Cerebellar cortex (tissue), 1 donor: Measurements from ENCODE around the gene AARS2.
"Not testable (repeated sequence)": the region's sequence is repeated elsewhere in the genome, so short reads cannot be mapped to it uniquely, and the experiment has no call there.

Source experiments
- DNase-seq: peaks from one replicate; pipeline ENCODE4 v3.0.0-alpha.2; 2015; ENCODE audit warnings: low spot score

The AARS2 gene

GRCh38 chr6:44312901-44313788 is at the start of gene AARS2:
Gene AARS2, minus strand, starts transcription at chr6:44313347. Its CDS starts 24 bp downstream, at chr6:44313323.
- DNase-seq = peak; percentile 86

- DNase-seq = no peak
These were observed 48.8 kb upstream of the AARS2 start for GRCh38 chr6:44361947-44362346.

GRCh38 chr6:44359973-44360372 is 46.8 kb upstream of the AARS2 start:
- no peak for DNase-seq

- no peak for DNase-seq
These were observed 43.3 kb upstream of the AARS2 start for GRCh38 chr6:44356487-44356886.

- DNase-seq = no peak
These were observed 42.5 kb upstream of the AARS2 start for GRCh38 chr6:44355640-44356039.

- DNase-seq = no peak
These were observed 40.2 kb upstream of the AARS2 start for GRCh38 chr6:44353336-44353735.

GRCh38 chr6:44352259-44352658 is 39.1 kb upstream of the AARS2 start:
- no peak for DNase-seq

GRCh38 chr6:44350650-44350994 is 37.5 kb upstream of the AARS2 start:
- DNase-seq = not testable (repeated sequence)

GRCh38 chr6:44349904-44350649 is 36.9 kb upstream of the AARS2 start:
- no peak for DNase-seq

GRCh38 chr6:44346818-44347217 is 33.7 kb upstream of the AARS2 start:
- DNase-seq = not testable (repeated sequence)

- DNase-seq = no peak
These were observed 29.3 kb upstream of the AARS2 start, which contains the start of gene SPATS1 for GRCh38 chr6:44342489-44342888. Gene SPATS1, plus strand, starts transcription at chr6:44342650. Its CDS starts 446 bp downstream, at chr6:44343096.

- no peak for DNase-seq
These were observed 28.9 kb upstream of the AARS2 start for GRCh38 chr6:44342052-44342451.

GRCh38 chr6:44341095-44341890 is 28.1 kb upstream of the AARS2 start:
- DNase-seq = no peak

GRCh38 chr6:44339763-44340625 is 26.8 kb upstream of the AARS2 start:
- DNase-seq = no peak

GRCh38 chr6:44339301-44339700 is 26.2 kb upstream of the AARS2 start:
- DNase-seq = no peak

GRCh38 chr6:44338228-44339122 is 25.3 kb upstream of the AARS2 start:
- DNase-seq = peak; percentile 90

- peak; percentile 74 for DNase-seq
These were observed 22.5 kb upstream of the AARS2 start for GRCh38 chr6:44335631-44336030.

- no peak for DNase-seq
These were observed 20.8 kb upstream of the AARS2 start for GRCh38 chr6:44333942-44334341.

- DNase-seq = no peak
These were observed 20.2 kb upstream of the AARS2 start for GRCh38 chr6:44333273-44333919.

- DNase-seq = peak; percentile 86
These were observed 19.4 kb upstream of the AARS2 start for GRCh38 chr6:44332585-44332984.
